ENCODE results near the gene MAP7D3. TPM values are rescaled to one million over a fixed set of nuclear protein-coding genes. Genes with fewer than 3 reads are reported as not detected.

MAP7D3 gene
- total RNA-seq, 1 donor from 2014 or later: 9.2 TPM

DNA sequence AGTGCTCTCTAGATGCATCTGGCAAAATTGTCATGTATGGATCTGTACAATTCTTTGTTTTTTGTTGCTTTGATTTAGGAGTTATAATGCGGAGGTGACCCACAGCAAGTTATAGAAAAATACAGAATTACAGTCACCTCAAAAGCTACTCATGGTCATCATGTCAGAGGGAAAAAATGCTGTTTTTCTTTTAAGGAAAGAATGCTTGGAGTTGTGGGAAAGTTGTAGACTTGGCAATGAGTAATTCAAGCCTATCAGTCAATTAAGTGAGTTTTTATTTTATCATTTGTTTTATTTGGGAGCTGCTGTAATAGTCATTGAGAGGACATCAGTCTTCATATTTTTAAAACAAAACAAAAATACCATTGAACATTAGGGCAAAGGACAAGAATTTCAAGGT lies 87.5 kb downstream of the MAP7D3 start:
- DNase-seq (ENCODE audit: low read depth): no peak
- H3K4me3 ChIP-seq (ENCODE audit: low read depth, low read length): no peak overlapping the region
- TF ChIP-seq, protein P1, sequence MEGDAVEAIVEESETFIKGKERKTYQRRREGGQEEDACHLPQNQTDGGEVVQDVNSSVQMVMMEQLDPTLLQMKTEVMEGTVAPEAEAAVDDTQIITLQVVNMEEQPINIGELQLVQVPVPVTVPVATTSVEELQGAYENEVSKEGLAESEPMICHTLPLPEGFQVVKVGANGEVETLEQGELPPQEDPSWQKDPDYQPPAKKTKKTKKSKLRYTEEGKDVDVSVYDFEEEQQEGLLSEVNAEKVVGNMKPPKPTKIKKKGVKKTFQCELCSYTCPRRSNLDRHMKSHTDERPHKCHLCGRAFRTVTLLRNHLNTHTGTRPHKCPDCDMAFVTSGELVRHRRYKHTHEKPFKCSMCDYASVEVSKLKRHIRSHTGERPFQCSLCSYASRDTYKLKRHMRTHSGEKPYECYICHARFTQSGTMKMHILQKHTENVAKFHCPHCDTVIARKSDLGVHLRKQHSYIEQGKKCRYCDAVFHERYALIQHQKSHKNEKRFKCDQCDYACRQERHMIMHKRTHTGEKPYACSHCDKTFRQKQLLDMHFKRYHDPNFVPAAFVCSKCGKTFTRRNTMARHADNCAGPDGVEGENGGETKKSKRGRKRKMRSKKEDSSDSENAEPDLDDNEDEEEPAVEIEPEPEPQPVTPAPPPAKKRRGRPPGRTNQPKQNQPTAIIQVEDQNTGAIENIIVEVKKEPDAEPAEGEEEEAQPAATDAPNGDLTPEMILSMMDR (IDR thresholded peaks at IDR 0.05; ENCODE audit: insufficient read depth, low read length, poor library complexity, severe bottlenecking): no peak
- no peaks in the 10 kb centered on the region for H3K36me3 ChIP-seq (ENCODE audit: control insufficient read depth, insufficient read depth, low read length)
- H3K27me3 ChIP-seq (ENCODE audit: control insufficient read depth, insufficient read depth, low read length): no peaks in the 10 kb centered on the region

Other genes starting within 250 kb of the MAP7D3 start
- gene FHL1, start 103.9 kb downstream of the MAP7D3 start, total RNA-seq: 37.3 and 42.0 TPM in 2 replicates
- not detected in 2 replicates for gene ADGRG4, start 49.6 kb upstream of the MAP7D3 start, total RNA-seq
- not detected in 2 replicates for gene BRS3, start 236.5 kb upstream of the MAP7D3 start, total RNA-seq
- 50.7 and 52.5 TPM in 2 replicates for gene HTATSF1, start 246.2 kb upstream of the MAP7D3 start, total RNA-seq